ENCODE measurements around the gene PLD1.
"Not testable (repeated sequence)": the region's sequence is repeated elsewhere in the genome, so short reads cannot be mapped to it uniquely, and the experiment has no call there.

The PLD1 gene

GRCh38 chr3:171748064-171748924 is 62.0 kb downstream of the PLD1 start:
- TF ChIP-seq, protein P1, sequence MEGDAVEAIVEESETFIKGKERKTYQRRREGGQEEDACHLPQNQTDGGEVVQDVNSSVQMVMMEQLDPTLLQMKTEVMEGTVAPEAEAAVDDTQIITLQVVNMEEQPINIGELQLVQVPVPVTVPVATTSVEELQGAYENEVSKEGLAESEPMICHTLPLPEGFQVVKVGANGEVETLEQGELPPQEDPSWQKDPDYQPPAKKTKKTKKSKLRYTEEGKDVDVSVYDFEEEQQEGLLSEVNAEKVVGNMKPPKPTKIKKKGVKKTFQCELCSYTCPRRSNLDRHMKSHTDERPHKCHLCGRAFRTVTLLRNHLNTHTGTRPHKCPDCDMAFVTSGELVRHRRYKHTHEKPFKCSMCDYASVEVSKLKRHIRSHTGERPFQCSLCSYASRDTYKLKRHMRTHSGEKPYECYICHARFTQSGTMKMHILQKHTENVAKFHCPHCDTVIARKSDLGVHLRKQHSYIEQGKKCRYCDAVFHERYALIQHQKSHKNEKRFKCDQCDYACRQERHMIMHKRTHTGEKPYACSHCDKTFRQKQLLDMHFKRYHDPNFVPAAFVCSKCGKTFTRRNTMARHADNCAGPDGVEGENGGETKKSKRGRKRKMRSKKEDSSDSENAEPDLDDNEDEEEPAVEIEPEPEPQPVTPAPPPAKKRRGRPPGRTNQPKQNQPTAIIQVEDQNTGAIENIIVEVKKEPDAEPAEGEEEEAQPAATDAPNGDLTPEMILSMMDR (IDR thresholded peaks at IDR 0.05; ENCODE audit: insufficient read depth, low read depth, low read length, missing control alignments): no peak
- no peak for DNase-seq (ENCODE audit: low read depth)

GRCh38 chr3:171747223-171747920 is 62.9 kb downstream of the PLD1 start:
- no peak for DNase-seq (ENCODE audit: low read depth)
- no peak overlapping the region for H3K4me3 ChIP-seq (ENCODE audit: low read length)
- TF ChIP-seq, protein P1 (IDR thresholded peaks at IDR 0.05; ENCODE audit: insufficient read depth, low read depth, low read length, missing control alignments): no peak

More at GRCh38 chr3:171748064-171748924, 62.0 kb downstream of the PLD1 start:
- H3K4me3 ChIP-seq (ENCODE audit: low read length): no peak overlapping the region

DNA sequence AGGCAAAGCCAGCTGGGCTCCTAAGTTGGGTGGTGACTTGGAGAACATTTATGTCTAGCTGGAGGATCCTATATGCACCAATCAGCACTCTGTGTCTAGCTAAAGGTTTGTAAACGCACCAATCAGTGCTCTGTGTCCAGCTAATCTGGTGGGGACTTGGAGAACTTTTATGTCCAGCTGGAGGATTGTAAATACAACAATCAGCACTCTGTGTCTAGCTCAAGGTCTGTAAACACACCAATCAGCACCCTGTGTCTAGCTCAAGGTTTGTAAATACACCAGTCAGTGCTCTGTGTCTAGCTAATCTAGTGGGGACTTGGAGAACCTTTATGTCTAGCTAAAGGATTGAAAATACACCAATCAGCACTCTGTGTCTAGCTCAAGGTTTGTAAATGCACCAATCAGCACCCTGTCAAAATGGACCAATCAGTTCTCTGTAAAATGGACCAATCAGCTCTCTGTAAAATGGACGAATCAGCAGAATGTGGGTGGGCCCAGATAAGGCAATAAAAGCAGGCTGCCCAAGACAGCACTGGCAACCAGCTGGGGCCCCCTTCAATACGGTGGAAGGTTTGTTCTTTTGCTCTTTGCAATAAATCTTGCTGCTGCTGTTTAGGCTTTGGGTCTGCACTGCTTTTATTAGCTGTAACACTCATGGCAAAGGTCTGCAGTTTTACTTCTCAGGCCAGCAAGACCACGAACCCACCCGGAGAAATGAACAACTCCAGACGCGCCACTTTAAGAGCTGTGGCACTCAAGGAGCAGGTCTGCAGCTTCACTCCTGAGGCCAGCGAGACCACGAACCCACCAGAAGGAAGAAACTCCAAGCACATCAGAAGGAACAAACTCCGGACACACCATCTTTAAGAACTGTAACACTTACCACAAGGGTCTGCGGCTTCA is 63.7 kb downstream of the PLD1 start:
- not testable (repeated sequence) for DNase-seq (ENCODE audit: low read depth); H3K4me3 ChIP-seq (ENCODE audit: low read length)

DNA sequence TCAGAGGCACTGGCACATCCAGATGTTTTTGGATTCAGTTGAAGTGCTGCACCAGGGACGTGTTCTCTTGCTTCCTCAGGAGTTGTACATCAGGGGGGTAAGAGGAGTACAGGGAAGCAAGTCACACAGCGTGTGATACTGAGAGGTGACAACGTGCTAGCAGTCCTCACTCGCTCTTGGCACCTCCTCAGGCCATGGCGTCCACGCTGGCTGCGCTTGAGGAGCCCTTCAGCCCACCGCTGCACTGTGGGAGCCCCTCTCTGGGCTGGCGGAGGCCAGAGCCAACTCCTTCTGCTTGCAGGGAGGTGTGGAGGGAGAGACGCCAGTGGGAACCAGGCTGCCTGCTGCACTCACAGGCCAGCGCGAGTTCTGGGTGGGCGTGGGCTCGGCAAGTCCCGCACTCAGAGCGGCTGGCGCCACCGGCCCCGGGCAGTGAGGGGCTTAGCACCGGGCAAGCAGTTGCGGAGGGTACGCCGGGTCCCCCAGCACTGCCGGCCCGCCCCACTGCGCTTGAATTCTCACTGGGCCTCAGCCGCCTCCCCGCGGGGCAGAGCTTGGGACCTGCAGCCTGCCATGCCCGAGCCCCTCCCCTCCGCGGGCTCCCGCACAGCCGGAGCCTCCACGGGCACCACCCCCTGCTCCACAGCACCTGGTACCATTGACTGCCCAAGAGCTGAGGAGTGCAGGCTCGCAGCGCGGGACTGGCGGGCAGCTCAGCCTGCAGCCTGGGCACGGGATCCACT is 64.5 kb downstream of the PLD1 start:
- TF ChIP-seq, protein P1 (IDR thresholded peaks at IDR 0.05; ENCODE audit: insufficient read depth, low read depth, low read length, missing control alignments): no peak
- no peak overlapping the region for H3K4me3 ChIP-seq (ENCODE audit: low read length)
- DNase-seq (ENCODE audit: low read depth): no peak

DNA sequence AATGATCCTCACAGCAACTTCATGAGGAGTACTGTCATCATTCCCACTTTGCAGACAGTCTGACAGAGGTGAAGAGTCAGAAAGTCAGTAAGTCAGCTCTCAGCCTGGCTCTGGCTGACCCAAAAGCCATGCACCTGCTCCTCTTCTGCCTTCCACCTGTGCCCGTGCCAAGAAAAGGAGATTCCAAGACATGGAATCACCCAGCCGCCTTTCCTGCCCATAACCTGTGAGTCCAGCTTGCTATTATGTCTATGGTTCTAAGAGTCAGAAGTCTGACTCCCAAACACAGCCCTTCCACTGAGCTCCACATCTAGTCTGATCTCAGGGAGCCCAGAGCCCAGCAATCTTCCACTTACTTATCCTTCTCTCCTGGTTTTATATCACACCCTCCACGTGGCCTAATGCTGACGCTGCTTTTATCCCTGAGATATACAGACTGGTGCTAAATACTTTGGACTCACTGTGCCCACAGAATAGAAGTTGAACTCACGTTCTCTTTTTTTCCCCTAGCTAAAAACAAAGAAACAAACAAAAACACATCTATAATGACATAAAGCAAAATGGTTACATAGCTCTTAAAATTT is 66.0 kb downstream of the PLD1 start:
- no peak overlapping the region for H3K4me3 ChIP-seq (ENCODE audit: low read length)
- TF ChIP-seq, protein P1 (IDR thresholded peaks at IDR 0.05; ENCODE audit: insufficient read depth, low read depth, low read length, missing control alignments): no peak
- no peak for DNase-seq (ENCODE audit: low read depth)

DNA sequence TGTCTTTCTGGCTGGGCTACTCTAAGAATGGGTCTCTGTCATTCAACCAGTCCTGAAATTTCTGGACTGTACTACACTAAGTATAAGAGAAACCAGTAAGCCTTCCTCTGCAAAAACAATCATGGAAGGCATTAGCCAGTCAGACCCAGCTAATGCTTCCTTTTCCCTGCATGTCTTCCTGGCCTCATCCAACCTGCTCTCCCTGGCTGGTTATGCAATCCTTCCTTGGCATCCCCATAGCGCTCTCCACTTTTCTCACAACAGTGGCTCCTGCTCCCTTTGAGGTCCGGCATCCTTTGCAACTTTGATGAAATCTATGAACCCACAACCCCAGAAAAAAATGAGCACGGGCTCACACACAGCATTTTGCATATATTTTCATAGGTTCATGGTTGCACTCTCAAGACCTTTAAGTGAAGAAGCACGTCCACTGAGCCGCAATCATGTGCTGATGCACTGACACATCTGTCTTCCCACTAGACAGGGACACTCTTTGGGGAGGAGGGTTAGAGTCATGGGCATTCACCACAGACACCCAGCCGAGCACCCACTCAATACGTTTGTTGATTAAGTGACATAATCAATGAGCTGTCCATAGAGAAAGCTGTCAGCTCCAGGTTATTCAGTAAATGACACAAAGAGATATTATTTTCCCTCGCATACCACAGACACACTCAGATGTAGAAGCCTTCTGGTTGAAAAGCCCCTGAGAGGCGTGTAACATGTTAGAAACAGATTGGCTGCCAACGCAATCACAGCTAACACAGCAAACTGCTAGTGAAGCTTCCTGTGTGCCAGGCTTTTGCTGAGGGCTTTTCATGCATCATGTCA is 66.7 kb downstream of the PLD1 start:
- no peak overlapping the region for H3K4me3 ChIP-seq (ENCODE audit: low read length)
- DNase-seq (ENCODE audit: low read depth): peak; percentile 47
- TF ChIP-seq, protein P1 (IDR thresholded peaks at IDR 0.05; ENCODE audit: insufficient read depth, low read depth, low read length, missing control alignments): no peak

Measured in epithelial cell of esophagus (primary cell).